A549 (cell line): ENCODE measurements around the gene LRIT2.

ENCODE experiments used
- ELK1 ChIP-seq: fragments of 150-350 bp; IDR thresholded peaks from 2 replicates; pipeline ENCODE4 v1.6.1; 2014; ENCODE audit warnings: low read depth, mild to moderate bottlenecking, low read length
- SREBF2 ChIP-seq: fragments of 450-650 bp; IDR thresholded peaks from 2 replicates; pipeline ENCODE4 v1.6.1; 2014; ENCODE audit warnings: mild to moderate bottlenecking, moderate library complexity

- TF ChIP-seq ELK1, result no peak
- no peak for TF ChIP-seq SREBF2
These were observed 48.4 kb downstream of the LRIT2 start for GRCh38 chr10:84176836-84177474.
